Measurements from ENCODE around the gene C1orf74. TPM values are rescaled to one million over a fixed set of nuclear protein-coding genes. Genes with fewer than 3 reads are reported as not detected.

Gene C1orf74
- total RNA-seq, 1 donor from 2014 or later, result 3.5 TPM

GRCh38 chr1:209746451-209747165 is 37.8 kb downstream of the C1orf74 start:
- no peak for DNase-seq (ENCODE audit: low spot score)

GRCh38 chr1:209743145-209743482 is 41.2 kb downstream of the C1orf74 start:
- peak; percentile 62 for DNase-seq (ENCODE audit: low spot score)

GRCh38 chr1:209742409-209743144 is 41.8 kb downstream of the C1orf74 start:
- DNase-seq (ENCODE audit: low spot score), result no peak

- no peak for DNase-seq (ENCODE audit: low spot score)
These were observed 42.5 kb downstream of the C1orf74 start for GRCh38 chr1:209741889-209742288.

DNA sequence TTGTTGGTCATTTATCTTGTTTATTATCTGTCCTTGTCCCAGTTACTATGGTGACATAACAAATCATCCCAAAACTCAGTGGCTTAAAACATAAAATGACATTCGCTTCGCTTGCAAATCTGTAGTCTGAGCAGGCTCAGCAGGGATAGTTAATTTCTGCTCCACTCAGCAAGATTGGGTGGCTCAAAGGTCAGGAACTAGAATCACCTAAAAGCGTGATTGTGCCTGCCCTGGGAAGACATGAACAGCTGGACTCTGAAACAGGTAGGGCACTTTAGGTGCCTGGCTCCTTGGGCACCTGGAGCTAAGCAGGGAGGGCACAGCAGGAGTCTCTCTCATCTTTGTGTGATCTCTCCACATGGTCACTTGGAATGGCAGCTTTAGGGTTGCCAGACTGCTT is 43.2 kb downstream of the C1orf74 start:
- DNase-seq (ENCODE audit: low spot score), result no peak

DNA sequence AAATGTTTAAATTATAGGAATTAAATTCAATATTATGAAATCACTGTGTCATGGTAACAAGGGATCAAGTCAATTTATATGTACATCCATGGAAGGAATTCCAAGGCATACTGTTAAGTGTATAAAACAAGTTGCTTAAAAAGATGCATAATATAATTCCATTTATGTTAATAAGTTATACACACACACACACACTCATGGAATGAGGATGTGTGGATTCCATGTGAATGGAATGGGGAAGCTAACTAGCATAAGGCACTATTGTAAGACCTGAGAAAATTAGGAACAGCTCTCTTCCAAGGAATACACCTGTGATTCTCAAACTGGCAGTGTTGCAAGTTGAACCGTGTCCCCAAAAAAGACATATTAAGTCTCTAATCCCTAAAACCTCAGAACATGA is 46.1 kb downstream of the C1orf74 start:
- no peak for DNase-seq (ENCODE audit: low spot score)

DNA sequence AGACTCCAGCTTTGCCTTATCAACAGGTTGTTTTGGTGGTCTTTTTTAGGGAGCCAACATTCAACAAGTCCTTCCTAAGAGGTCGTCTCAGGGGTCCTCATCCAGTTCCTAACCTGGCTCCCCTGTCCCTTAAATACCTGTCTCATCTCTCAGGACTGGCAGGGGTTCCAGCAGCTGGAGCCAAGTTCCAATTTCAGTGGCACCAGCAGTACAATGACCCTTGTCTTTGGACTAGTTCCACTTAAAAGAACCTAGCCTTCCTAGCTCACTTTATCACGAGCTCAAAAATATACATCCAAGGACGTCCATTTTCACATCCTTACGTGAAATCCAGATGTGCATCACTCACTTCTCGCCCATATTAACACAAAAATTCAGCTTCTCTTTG is 47.2 kb downstream of the C1orf74 start:
- no peak for DNase-seq (ENCODE audit: low spot score)

DNA sequence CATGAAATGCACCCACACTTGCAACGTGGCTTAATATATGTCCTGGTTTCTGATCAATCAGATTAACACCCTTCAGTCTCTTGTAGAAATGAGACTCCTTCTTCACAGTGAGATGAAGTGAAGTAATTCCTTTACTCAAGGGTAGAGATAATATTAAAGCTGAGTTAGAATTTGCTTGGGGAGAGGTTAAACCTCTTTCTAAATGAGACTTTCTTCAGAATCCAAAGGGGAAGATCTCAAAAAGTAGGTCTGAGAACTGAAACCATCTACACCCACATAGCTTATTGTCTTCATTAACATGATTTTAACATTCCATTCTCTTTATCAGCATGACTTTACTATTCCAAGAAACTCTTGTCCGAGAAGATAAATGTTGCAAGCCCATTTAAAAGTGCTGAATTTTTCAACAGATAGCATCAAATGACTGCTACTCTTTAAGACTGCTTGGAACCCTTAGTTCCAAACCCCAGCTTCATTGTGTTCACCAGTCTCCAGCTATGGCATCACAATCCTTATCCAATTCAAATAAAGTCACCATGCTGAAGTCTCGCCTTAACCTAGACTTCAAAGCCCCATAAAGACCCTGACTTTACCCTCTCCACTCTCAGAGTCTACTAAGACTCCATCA is 47.8 kb downstream of the C1orf74 start:
- DNase-seq (ENCODE audit: low spot score), result no peak

DNA sequence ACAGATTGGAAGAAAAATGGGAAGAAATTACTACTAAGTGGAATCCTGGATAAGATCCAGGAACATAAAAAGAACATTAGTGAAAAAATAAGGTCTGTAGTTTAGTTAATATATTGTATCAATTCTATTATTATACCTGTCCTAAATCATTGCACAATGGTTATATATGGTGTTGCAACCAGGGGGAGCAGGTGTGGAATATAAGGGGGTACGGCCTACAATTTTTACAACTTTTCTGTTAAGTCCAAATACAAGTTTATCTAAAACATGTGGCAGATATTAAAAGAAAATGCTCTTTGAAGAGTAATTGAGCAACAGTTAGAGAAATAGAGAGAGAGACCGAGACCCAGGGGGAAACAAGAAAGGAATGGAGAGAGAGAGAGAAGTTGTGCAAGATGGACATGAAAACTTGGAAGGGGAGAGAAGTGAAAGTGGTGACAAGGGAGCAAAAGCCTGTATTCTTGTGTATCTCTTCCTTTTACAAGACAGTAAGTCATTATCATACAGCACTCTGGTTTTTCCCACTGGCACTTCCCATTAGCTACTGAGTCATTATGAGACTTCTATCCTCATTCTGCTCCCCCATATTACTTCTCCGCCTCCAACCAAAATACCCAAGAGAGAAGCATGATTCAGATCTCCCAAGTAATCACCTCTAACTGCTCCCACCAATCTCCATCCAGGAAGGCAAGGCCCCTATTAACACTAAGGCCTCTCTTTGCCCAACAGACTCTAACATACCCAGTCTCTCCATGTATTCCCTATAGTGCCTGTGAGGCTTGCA is 50.8 kb downstream of the C1orf74 start:
- DNase-seq (ENCODE audit: low spot score), result no peak

DNA sequence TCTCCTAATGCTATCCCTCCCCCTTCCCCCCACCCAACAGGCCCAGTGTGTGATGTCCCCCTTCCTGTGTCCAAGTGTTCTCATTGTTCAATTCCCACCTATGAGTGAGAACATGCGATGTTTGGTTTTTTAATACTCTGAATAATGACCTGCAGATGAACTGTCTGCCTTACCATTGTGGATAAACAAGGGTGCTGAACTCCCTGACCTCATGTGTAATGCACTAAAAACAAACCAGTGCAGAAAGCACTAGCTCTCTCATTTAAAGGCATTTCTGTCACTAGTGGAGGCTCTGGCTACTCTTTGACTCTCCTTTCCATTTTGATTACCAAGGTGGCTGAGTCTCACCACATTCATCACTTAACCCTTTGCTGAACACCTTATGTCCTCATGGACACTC is 51.6 kb downstream of the C1orf74 start:
- DNase-seq (ENCODE audit: low spot score), result no peak

DNA sequence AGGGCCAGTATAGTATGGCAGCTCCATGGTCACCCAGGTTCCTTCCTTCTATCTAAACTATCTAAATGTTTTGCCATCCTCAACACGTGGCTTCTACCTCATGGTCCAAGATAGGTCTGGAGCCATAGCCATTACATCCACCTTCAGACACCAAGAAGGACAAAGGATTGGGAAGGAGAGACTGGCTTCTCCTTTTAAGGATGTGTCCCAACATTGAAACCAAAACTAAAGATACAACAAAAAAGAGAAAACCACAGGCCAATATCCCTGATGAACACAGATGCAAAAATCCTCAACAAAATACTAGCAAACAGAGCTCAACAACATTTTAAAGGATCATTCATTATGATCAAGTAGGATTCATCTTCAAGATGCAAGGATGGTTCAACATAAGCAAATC is 54.9 kb downstream of the C1orf74 start:
- no peak for DNase-seq (ENCODE audit: low spot score)

Other genes with a start within 250 kb of the C1orf74 start
- gene CAMK1G, start 200.8 kb downstream of the C1orf74 start, total RNA-seq, result 0.68 TPM
- gene LAMB3, start 132.1 kb downstream of the C1orf74 start, total RNA-seq, result 58.5 TPM
- gene G0S2, start 109.1 kb downstream of the C1orf74 start, total RNA-seq, result 7.7 TPM
- 4.1 TPM for gene HSD11B1, start 79.7 kb downstream of the C1orf74 start, total RNA-seq
- 6.2 TPM for gene TRAF3IP3, start 28.5 kb downstream of the C1orf74 start, total RNA-seq
- 102 TPM for gene IRF6, start 21.6 kb upstream of the C1orf74 start, total RNA-seq
- gene UTP25, start 43.4 kb upstream of the C1orf74 start, total RNA-seq, result 13.8 TPM
- gene SYT14, start 153.7 kb upstream of the C1orf74 start, total RNA-seq, result 0.05 TPM